GM19372 (cell line): Measurements from ENCODE around the gene SPEN.
A peak's percentile ranks its signal among the peaks of the same experiment; 100 is the strongest.
"Not testable (repeated sequence)": the region's sequence is repeated elsewhere in the genome, so short reads cannot be mapped to it uniquely, and the experiment has no call there.

Experiments
- ATAC-seq: cut with Tn5 transposase; IDR thresholded peaks from one replicate; pipeline ENCODE4 v1.9.1; 2021; ENCODE audit warnings: mild to moderate bottlenecking, low read depth, moderate library complexity; ENCODE audit not compliant: unreplicated experiment

Gene SPEN

DNA sequence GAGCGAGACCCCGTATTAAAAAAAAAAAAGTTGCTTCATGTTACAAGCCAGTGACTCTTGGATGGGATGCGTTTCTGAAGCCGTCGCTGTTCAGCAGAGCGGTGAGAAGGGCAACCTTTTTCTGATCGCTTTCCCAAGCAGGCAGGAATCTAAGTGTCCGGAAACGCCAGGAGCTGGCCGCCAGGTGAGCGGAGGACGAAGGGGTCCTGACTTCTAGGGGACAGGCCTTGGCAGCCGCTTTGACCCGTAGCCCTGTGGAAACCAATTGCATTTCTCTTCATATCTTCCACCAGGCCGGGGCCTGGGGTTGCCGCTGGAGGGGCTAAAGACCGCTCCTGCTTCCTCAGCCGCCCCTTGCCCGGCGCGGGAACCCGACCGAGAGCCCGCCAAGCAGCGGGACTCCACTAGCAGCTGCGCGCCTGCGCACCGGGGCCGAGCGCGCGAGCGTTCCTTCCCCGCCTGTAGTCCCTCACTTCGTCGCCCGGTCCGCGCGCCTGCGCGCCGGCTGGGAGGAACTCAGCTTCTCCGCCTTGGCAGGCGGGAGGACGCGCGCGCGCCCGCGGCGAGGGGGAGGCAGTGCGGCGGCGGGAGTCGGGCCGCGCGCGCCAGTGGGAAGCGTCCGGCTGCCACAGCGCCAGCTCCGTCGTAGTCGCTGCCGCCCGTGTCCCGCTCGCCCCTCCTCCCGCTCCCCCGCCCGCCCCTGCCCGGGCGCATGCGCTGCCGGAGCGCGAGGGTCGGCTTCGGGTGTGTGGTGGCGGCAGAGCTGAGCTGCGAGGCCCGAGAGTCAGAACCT, at the start of gene SPEN:
Gene SPEN, plus strand, starts transcription at position 608 of the 793 bp plus-strand sequence. CDS start 361 bp downstream, outside the sequence.
- ATAC-seq = peak; percentile 75

- ATAC-seq = no peak
Measured at GRCh38 chr1:15799004-15799867, 48.3 kb upstream of the SPEN start.

GRCh38 chr1:15799928-15800835, 47.3 kb upstream of the SPEN start:
- ATAC-seq = no peak

GRCh38 chr1:15802234-15802965, 45.1 kb upstream of the SPEN start:
- ATAC-seq = no peak

GRCh38 chr1:15803380-15803779, 44.1 kb upstream of the SPEN start:
- ATAC-seq = no peak

GRCh38 chr1:15804060-15804459, 43.4 kb upstream of the SPEN start:
- no peak for ATAC-seq

DNA sequence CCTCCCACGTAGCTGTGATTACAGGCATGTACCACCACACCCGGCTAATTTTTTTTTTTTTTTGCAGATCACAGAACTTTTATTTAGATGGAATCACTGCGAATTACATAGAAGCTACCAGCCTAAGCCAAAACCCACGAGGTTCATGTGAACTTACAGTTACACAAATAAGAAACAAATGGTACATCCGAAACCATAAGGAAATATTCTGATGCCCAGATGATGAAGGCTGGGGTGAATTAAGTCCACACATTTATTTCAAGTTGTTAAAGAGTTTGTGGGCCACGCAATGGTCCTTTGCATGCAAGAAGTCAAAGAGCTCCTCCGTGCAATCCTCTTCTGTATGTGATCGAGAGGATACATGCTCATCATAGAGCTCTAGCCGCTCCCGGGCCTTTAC, 40.4 kb upstream of the SPEN start:
- no peak for ATAC-seq

DNA sequence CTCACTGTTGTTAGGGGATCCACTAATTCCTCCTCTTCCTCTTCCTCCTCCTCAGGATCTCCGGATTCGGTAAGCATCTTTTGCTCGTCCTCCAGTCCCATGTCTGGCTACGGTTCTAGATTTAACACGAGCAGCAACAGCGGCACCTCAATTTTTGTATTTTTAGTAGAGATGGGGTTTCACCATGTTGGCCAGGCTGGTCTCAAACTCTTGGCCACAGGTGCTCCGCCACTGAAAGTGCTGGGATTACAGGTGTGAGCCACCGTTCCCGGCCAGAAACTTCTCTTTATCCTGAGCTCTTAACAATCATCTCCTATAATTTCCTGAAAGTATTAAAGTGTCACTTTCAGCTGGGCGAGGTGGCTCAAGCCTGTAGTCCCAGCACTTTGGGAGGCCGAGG, 40.0 kb upstream of the SPEN start, which contains the start of gene UQCRHL:
Gene UQCRHL, minus strand, starts transcription at position 101 of the 400 bp plus-strand sequence. Its CDS starts 0 bp downstream, at position 101.
- not testable (repeated sequence) for ATAC-seq

DNA sequence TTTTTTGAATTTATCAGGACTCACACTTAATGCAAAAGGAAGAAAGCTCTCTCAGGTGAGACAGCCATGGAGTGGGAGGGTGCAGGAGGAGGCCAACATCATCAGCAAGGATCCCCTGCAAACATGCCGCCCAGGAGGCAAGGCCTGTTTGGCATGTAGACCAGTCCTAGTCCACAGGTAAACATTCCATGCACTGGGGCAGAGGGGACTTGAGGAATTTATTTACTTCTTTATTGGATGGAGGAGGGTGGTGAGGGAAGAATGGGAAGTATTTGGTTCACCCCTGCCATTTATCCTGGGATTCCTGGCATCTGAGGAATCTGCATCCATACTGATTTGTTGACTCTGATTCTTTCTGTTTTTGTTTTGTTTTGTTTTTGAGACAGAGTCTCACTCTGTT, 38.6 kb upstream of the SPEN start:
- ATAC-seq = no peak

- ATAC-seq = no peak
Measured at GRCh38 chr1:15810073-15810472, 37.4 kb upstream of the SPEN start.

DNA sequence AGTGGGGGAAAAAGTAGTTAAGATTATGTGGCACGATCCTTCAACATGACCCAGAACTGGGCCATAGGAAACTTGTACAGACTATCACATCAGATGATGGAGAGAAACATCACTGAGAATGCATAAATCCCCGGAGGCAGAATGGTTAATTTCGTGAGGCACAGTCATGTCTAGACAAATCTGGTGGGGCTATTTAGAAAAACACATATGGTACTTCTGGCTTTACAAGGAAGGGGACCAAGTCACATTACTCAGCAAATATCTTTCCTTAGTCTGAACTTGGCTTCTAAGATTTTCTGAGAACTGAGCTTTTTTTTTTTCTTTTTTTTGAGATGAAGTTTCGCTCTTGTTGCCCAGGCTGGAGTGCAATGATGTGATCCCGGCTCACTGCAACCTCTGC, 30.8 kb upstream of the SPEN start:
- no peak for ATAC-seq

- ATAC-seq = no peak
Measured at GRCh38 chr1:15820478-15820877, 27.0 kb upstream of the SPEN start.

GRCh38 chr1:15825800-15826199, 21.7 kb upstream of the SPEN start:
- ATAC-seq = no peak

GRCh38 chr1:15826810-15827507, 20.5 kb upstream of the SPEN start:
- no peak for ATAC-seq

DNA sequence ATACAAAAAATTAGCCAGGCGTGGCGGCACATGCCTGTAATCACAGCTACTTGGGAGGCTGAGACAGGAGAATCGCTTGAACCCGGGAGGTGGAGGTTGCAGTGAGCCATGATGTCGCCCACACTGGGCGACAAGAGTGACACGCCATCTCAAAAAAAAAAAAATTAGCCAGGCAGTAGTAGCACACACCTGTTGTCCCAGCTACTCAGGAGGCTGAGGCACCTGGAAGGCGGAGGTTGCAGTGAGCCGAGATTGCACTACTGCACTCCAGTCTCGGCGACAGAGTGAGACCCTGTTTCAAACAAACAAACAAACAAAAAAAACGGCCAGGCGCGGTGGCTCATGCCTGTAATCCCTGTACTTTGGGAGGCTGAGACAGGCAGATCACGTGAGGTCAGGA, 19.9 kb upstream of the SPEN start:
- not testable (repeated sequence) for ATAC-seq

DNA sequence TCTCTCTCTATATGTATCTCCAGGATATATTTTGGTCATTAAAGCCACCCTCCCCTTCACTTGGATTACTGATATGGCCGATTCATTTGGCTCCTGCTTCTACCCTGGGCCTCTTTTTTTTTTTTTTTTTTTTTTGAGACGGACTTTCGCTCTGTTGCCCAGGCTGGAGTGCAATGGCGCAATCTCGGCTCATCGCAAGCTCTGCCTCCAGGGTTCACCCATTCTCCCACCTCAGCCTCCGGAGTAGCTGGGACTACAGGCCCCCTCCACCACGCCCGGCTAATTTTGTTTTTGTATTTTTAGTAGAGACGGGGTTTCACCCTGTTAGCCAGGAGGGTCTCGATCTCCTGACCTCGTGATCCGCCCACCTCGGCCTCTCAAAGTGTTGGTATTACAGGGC, 18.6 kb upstream of the SPEN start:
- ATAC-seq = not testable (repeated sequence)

GRCh38 chr1:15830258-15830657, 17.2 kb upstream of the SPEN start:
- ATAC-seq = no peak

DNA sequence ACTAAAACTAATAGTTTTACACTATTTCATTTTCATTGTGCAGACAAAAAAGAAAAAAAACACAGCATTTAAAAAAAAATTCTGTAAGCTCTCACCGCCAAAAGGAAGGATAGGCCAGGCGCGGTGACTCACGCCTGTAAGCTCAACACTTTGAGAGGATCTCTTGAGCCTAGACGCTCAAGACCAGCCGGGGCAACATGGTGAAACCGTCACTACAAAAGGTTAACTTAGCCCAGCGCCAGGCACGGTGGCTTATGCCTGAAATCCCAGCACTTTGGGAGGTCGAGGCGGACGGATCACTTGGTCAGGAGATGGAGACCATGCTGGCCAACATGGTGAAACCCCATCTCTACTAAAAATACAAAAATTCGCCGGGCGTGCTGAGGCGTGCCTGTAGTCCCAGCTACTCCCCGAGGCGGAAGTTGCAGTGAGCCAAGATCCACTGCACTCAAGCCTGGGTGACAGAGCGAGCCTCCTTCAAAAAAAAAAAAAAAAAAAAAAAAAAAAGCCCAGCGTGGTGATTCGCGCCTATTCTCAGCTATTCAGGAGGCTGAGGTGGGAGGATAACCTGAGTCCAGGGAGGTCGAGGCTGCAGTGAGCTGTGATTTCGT, 14.3 kb upstream of the SPEN start:
- ATAC-seq = no peak
